Endometrium (tissue), 2 donors: Measurements from ENCODE around the gene TNRC6C.
"Not testable (repeated sequence)": the region's sequence is repeated elsewhere in the genome, so short reads cannot be mapped to it uniquely, and the experiment has no call there.

Experiments used
- FAIRE-seq: peaks from 2 replicates; lab custom pipeline; 2012; peaks lifted over from hg19 to GRCh38; lab: Jason Lieb, UNC
- donor health status: control.
- donor health status: control.

TNRC6C gene

GRCh38 chr17:77930780-77931768 lies 27.4 kb upstream of the TNRC6C start:
- no peak for FAIRE-seq

- no peak for FAIRE-seq
Measured at GRCh38 chr17:77933777-77934398, 24.6 kb upstream of the TNRC6C start.

GRCh38 chr17:77935121-77935571 lies 23.4 kb upstream of the TNRC6C start:
- FAIRE-seq: no peak

- not testable (repeated sequence) for FAIRE-seq
Measured at GRCh38 chr17:77935744-77936143, 22.8 kb upstream of the TNRC6C start.

GRCh38 chr17:77936881-77937280 lies 21.6 kb upstream of the TNRC6C start:
- FAIRE-seq: no peak

- FAIRE-seq: no peak
Measured at GRCh38 chr17:77941004-77941403, 17.5 kb upstream of the TNRC6C start.

GRCh38 chr17:77942112-77942988 lies 16.2 kb upstream of the TNRC6C start:
- no peak for FAIRE-seq

- FAIRE-seq: no peak
Measured at GRCh38 chr17:77943971-77944370, 14.5 kb upstream of the TNRC6C start.

- FAIRE-seq: no peak
Measured at GRCh38 chr17:77944390-77945222, 13.9 kb upstream of the TNRC6C start.

- FAIRE-seq: no peak
Measured at GRCh38 chr17:77946900-77947645, 11.4 kb upstream of the TNRC6C start.

GRCh38 chr17:77948690-77949114 lies 9.8 kb upstream of the TNRC6C start:
- FAIRE-seq: no peak

GRCh38 chr17:77951123-77951522 lies 7.4 kb upstream of the TNRC6C start:
- no peak for FAIRE-seq

GRCh38 chr17:77952368-77952767 lies 6.1 kb upstream of the TNRC6C start:
- FAIRE-seq: no peak

- FAIRE-seq: no peak
Measured at GRCh38 chr17:77957235-77957856, 1.2 kb upstream of the TNRC6C start.

GRCh38 chr17:77958716-77959125 lies 218 bp downstream of the TNRC6C start:
- no peak for FAIRE-seq

- FAIRE-seq: no peak
Measured at GRCh38 chr17:77959126-77959925, 823 bp downstream of the TNRC6C start.

- no peak for FAIRE-seq
Measured at GRCh38 chr17:77959926-77960521, 1.5 kb downstream of the TNRC6C start.

GRCh38 chr17:77961741-77962140 lies 3.2 kb downstream of the TNRC6C start:
- no peak for FAIRE-seq

GRCh38 chr17:77962348-77962747 lies 3.8 kb downstream of the TNRC6C start:
- no peak for FAIRE-seq
